A549 (cell line): Measurements from ENCODE around the gene HHLA2.

Experiments used
- HOXA7 ChIP-seq: fragments of 250-450 bp; sonication (Bioruptor Pico); IDR thresholded peaks from 2 replicates; pipeline ENCODE4 v1.5.0; 2020; ENCODE audit warnings: mild to moderate bottlenecking, moderate library complexity
- HOXB5 ChIP-seq: fragments of 250-450 bp; sonication (Bioruptor Pico); IDR thresholded peaks from 2 replicates; pipeline ENCODE4 v1.5.0; 2020; ENCODE audit warnings: mild to moderate bottlenecking, moderate library complexity
- JUN ChIP-seq, 2 experiments: fragments of >200 bp; sonication (Bioruptor Twin); formaldehyde crosslinking; IDR thresholded peaks; 2 replicates in 1 of 2; 3 replicates in 1 of 2; pipeline ENCODE4 v1.6.1; 2016 to 2017
- JUNB ChIP-seq: fragments of >200 bp; sonication (Bioruptor Twin); formaldehyde crosslinking; IDR thresholded peaks from 2 replicates; pipeline ENCODE4 v1.6.1; 2016
- KDM1A ChIP-seq: fragments of 200-600 bp; sonication (generic); IDR thresholded peaks from 2 replicates; pipeline ENCODE4 v1.6.1; 2016; ENCODE audit warnings: low read depth, mild to moderate bottlenecking
- MAX ChIP-seq: IDR thresholded peaks from 2 replicates; pipeline ENCODE4 v1.6.1; 2012
- MYC ChIP-seq: IDR thresholded peaks from 2 replicates; pipeline ENCODE4 v1.6.1; 2012; ENCODE audit warnings: mild to moderate bottlenecking, inconsistent platforms, low read length, improper control_type of control experiment, borderline replicate concordance
- POLR2A ChIP-seq: IDR thresholded peaks from 2 replicates; pipeline ENCODE4 v1.6.1; 2012; ENCODE audit warnings: mild to moderate bottlenecking, low read length
- RCOR1 ChIP-seq: fragments of 150-350 bp; IDR thresholded peaks from 2 replicates; pipeline ENCODE4 v1.6.1; 2014; ENCODE audit warnings: antibody characterized with exemption, low read length, low read depth
- REST ChIP-seq: fragments of 200-600 bp; sonication (generic); IDR thresholded peaks from 2 replicates; pipeline ENCODE4 v1.6.1; 2016; ENCODE audit warnings: antibody characterized with exemption, mild to moderate bottlenecking, moderate library complexity
- SMC3 ChIP-seq: fragments of >200 bp; sonication (Bioruptor Twin); formaldehyde crosslinking; IDR thresholded peaks from 3 replicates; pipeline ENCODE4 v1.6.1; 2018; ENCODE audit warnings: inconsistent platforms
- TF ChIP-seq, protein P1 (sequence below): fragments of >200 bp; sonication (Bioruptor Twin); formaldehyde crosslinking; IDR thresholded peaks from 3 replicates; pipeline ENCODE4 v1.5.1; 2016
- TF ChIP-seq, protein P2 (sequence below): fragments of 150-350 bp; IDR thresholded peaks from 2 replicates; pipeline ENCODE4 v1.6.1; 2014; ENCODE audit warnings: low read depth, mild to moderate bottlenecking, low read length

DNA sequence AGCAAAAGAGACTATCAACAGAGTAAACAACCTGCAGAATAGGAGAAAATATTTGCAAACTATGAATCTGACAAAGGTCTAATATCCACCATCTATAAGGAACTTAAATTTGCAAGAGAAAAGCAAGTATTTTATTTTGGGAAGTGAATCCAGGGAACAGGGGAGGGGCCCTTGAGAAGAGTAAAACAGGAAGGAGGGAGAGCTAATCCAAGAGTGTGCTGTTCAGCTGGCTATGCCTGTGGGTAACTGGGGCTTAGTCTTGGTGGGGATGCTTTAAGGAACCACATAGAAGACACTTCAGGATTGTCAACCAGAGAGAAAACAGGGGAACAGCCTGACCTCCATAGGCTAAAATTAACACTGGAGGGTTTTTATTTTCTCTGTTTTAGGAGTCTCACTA lies 3.9 kb upstream of the HHLA2 start:
- TF ChIP-seq, protein P1, sequence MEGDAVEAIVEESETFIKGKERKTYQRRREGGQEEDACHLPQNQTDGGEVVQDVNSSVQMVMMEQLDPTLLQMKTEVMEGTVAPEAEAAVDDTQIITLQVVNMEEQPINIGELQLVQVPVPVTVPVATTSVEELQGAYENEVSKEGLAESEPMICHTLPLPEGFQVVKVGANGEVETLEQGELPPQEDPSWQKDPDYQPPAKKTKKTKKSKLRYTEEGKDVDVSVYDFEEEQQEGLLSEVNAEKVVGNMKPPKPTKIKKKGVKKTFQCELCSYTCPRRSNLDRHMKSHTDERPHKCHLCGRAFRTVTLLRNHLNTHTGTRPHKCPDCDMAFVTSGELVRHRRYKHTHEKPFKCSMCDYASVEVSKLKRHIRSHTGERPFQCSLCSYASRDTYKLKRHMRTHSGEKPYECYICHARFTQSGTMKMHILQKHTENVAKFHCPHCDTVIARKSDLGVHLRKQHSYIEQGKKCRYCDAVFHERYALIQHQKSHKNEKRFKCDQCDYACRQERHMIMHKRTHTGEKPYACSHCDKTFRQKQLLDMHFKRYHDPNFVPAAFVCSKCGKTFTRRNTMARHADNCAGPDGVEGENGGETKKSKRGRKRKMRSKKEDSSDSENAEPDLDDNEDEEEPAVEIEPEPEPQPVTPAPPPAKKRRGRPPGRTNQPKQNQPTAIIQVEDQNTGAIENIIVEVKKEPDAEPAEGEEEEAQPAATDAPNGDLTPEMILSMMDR = no peak
- no peak for TF ChIP-seq POLR2A
- no peak for TF ChIP-seq JUNB
- no peak for TF ChIP-seq HOXA7
- no peak for TF ChIP-seq MAX
- TF ChIP-seq JUN (IDR thresholded peaks at IDR 0.05) = no peak
- no peak for TF ChIP-seq RCOR1
- no peak for TF ChIP-seq MYC
- no peak for TF ChIP-seq KDM1A
- TF ChIP-seq, protein P2, sequence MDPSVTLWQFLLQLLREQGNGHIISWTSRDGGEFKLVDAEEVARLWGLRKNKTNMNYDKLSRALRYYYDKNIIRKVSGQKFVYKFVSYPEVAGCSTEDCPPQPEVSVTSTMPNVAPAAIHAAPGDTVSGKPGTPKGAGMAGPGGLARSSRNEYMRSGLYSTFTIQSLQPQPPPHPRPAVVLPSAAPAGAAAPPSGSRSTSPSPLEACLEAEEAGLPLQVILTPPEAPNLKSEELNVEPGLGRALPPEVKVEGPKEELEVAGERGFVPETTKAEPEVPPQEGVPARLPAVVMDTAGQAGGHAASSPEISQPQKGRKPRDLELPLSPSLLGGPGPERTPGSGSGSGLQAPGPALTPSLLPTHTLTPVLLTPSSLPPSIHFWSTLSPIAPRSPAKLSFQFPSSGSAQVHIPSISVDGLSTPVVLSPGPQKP = no peak
- TF ChIP-seq HOXB5 = no peak
- TF ChIP-seq REST = no peak
- no peak for TF ChIP-seq SMC3
